K562 (cell line): ENCODE data around the gene ICE2. TPM values are rescaled to one million over a fixed set of nuclear protein-coding genes. Genes with fewer than 3 reads are reported as not detected.

ENCODE experiments used
- ATAC-seq: fragments of 200-7000 bp; cut with Tn5 transposase; 3 replicates; pipeline ENCODE4 v1.9.1; 2020; ENCODE audit warnings: moderate library complexity
- BruUV-seq: library from RNA; stranded (reverse); fragments of 400-500 nt; replicated peaks from 2 replicates; lab custom pipeline; 2021; lab: Mats Ljungman, UMichigan
- CTCF ChIA-PET: fragments of 300-600 bp; formaldehyde crosslinking; extraction: SDS; loops from one replicate; lab custom pipeline; 2021; ENCODE audit warnings: low intra/inter-chr PET ratio; lab: Yijun Ruan, JAX
- POLR2A ChIA-PET: fragments of 300-600, 350-650 bp; sonication (Branson Sonifier 250); formaldehyde crosslinking; extraction: SDS; loops from one replicate; lab custom pipeline; 2021; ENCODE audit warnings: antibody characterized with exemption, inconsistent platforms; lab: Yijun Ruan, JAX
- DNase-seq, 4 experiments: peaks; one replicate each; pipeline versions ENCODE4 v3.0.0 to v3.0.0-alpha.2; 2011 to 2018; ENCODE audit warnings: low spot score in 3 of 4, mixed read lengths in 3 of 4; ENCODE audit errors: extremely low read depth in 1 of 4
- FAIRE-seq: peaks from 2 replicates; lab custom pipeline; 2011; peaks lifted over from hg19 to GRCh38; lab: Jason Lieb, UNC
- H2AFZ ChIP-seq: 2 replicates; pipeline ENCODE4 v1.6.0; 2011; ENCODE audit warnings: low read depth, low read length, control low read depth, inconsistent platforms
- H3K27ac ChIP-seq: fragments of 200-600 bp; 3 replicates; pipeline ENCODE4 v1.8.0; 2011; ENCODE audit warnings: low read depth, mild to moderate bottlenecking, control low read depth, inconsistent platforms, low read length, moderate library complexity, mixed read lengths; ENCODE audit errors: extremely low read depth
- H3K27me3 ChIP-seq, 2 experiments: fragments of 300-600 bp in 1 of 2; 2 replicates in 1 of 2; 3 replicates in 1 of 2; pipeline versions ENCODE4 v1.6.0 to v1.8.0; 2011; ENCODE audit warnings: inconsistent platforms in 2 of 2, low read length in 2 of 2, mild to moderate bottlenecking in 1 of 2, mixed read lengths in 1 of 2, moderate library complexity in 1 of 2; ENCODE audit not compliant: control insufficient read depth in 2 of 2, insufficient read depth in 2 of 2
- H3K36me3 ChIP-seq: fragments of 300-600 bp; 3 replicates; pipeline ENCODE4 v1.8.0; 2011; ENCODE audit warnings: mild to moderate bottlenecking, low read length, inconsistent platforms; ENCODE audit not compliant: control insufficient read depth, insufficient read depth
- H3K4me1 ChIP-seq, 2 experiments: fragments of 200-600 bp in 1 of 2; replicated peaks in 1 of 2; 2 replicates in 1 of 2; 3 replicates in 1 of 2; pipeline versions ENCODE4 v1.5.1 to v1.8.0; 2011; ENCODE audit warnings: inconsistent platforms in 2 of 2, low read length in 2 of 2, mild to moderate bottlenecking in 1 of 2, mixed read lengths in 1 of 2, moderate library complexity in 1 of 2; ENCODE audit not compliant: control insufficient read depth in 2 of 2, insufficient read depth in 2 of 2
- H3K4me2 ChIP-seq: 2 replicates; pipeline ENCODE4 v1.6.1; 2011; ENCODE audit warnings: low read length, control low read depth, inconsistent platforms, mixed read lengths; ENCODE audit not compliant: insufficient read depth
- H3K4me3 ChIP-seq: fragments of 200-600 bp; sonication (generic), shearing (Covaris generic); 2 replicates; pipeline ENCODE4 v1.5.1; 2016; ENCODE audit warnings: control low read depth, inconsistent platforms
- H3K79me2 ChIP-seq: fragments of 200-600 bp; 3 replicates; pipeline ENCODE4 v1.8.0; 2011; ENCODE audit warnings: low read length, inconsistent platforms; ENCODE audit not compliant: control insufficient read depth, insufficient read depth
- H3K9ac ChIP-seq, 2 experiments: 2 replicates each; pipeline versions ENCODE4 v1.6.0 to v1.6.1; 2011; ENCODE audit warnings: low read depth in 2 of 2, low read length in 2 of 2, control low read depth in 1 of 2, inconsistent platforms in 1 of 2, mild to moderate bottlenecking in 1 of 2, mixed read lengths in 1 of 2; ENCODE audit not compliant: insufficient read depth in 1 of 2
- H3K9me1 ChIP-seq: one replicate; pipeline ENCODE4 v1.6.0; 2011; ENCODE audit warnings: inconsistent platforms, mild to moderate bottlenecking, low read length, moderate library complexity; ENCODE audit not compliant: control insufficient read depth, insufficient read depth
- H3K9me3 ChIP-seq: replicated peaks from 2 replicates; pipeline ENCODE4 v1.5.1; 2011; ENCODE audit warnings: low read depth, low read length, inconsistent platforms; ENCODE audit not compliant: control insufficient read depth, insufficient read depth
- H4K20me1 ChIP-seq: replicated peaks from 2 replicates; pipeline ENCODE4 v1.6.1; 2011; ENCODE audit warnings: low read length, inconsistent platforms, mixed read lengths; ENCODE audit not compliant: control insufficient read depth, insufficient read depth
- NR3C1 ChIP-seq: sonication (generic); formaldehyde crosslinking; IDR thresholded peaks from 2 replicates; pipeline ENCODE4 v1.8.1; 2022; ENCODE audit warnings: missing genetic modification reagents
- NRF1 ChIP-seq, 2 experiments: fragments of 450-650 bp; IDR thresholded peaks in 1 of 2; conservative IDR thresholded peaks in 1 of 2; 2 replicates each; pipeline ENCODE4 v1.6.1; 2014; ENCODE audit warnings: mild to moderate bottlenecking in 2 of 2
- PTTG1 ChIP-seq: fragments of 450-650 bp; IDR thresholded peaks from 2 replicates; pipeline ENCODE4 v1.6.1; 2016; ENCODE audit warnings: low read depth, mild to moderate bottlenecking, missing genetic modification characterization, missing compliant biosample characterization
- WGBS: fragments of 100-300 bp; shearing (Covaris generic); methylation state at CpG from one replicate; pipeline ENCODE4 v1.1.6; 2016; ENCODE audit warnings: low coverage, mixed read lengths; ENCODE audit not compliant: insufficient coverage; ENCODE audit errors: missing lambda C conversion rate; 5-methylcytosine and 5-hydroxymethylcytosine counted together
- in situ Hi-C: fragments of 300-500 bp; cut with MboI; formaldehyde crosslinking; loops from 4 replicates; pipeline ENCODE4 v1.15.0; 2018; ENCODE audit warnings: inconsistent platforms, mixed read lengths
- intact Hi-C: fragments of 100-400 bp; cut with micrococcal nuclease; formaldehyde crosslinking; loops from 2 replicates; pipeline ENCODE4 v1.14.2; 2022
- polyA plus RNA-seq, 8 experiments: library from polyadenylated mRNA; depleted of rRNA in 4 of 8; stranded (reverse) in 5 of 8; unstranded in 3 of 8; fragments of >200 nt; fragmentation: Nextera tagmentation in 2 of 8; fragmentation: Illumina TruSeq in 1 of 8; extraction: Ambion mirVana in 2 of 8; extraction: Trizol in 1 of 8; gene quantifications; 2 replicates each; pipeline versions ENCODE4 v1.2.1 to v1.2.3, GENCODE V29; 2011 to 2014; ENCODE audit warnings: inconsistent platforms in 1 of 8, missing spikeins in 1 of 8
- total RNA-seq, 7 experiments: library from RNA; depleted of rRNA in 6 of 7; stranded (reverse); fragments of >200 nt in 6 of 7; fragmentation: Illumina TruSeq in 2 of 7; extraction: Trizol in 2 of 7; gene quantifications; 2 replicates each; pipeline versions ENCODE4 v1.2.1 to v1.2.3, GENCODE V29; 2011 to 2021; ENCODE audit warnings: low replicate concordance in 1 of 7
- TF ChIP-seq, protein P1 (sequence below), 2 experiments: IDR thresholded peaks; 2 replicates each; pipeline ENCODE4 v1.6.1; 2012; ENCODE audit warnings: improper control_type of control experiment in 2 of 2, low read depth in 2 of 2, low read length in 2 of 2, borderline replicate concordance in 1 of 2

The ICE2 gene
- total and polyA plus RNA-seq, 9 of the 15 experiments (the other 6 are each of a cell fraction or from before 2014, with no cell fraction given) = 21.8 to 87.9 (median 58.1) TPM

GRCh38 chr15:60438646-60439045, 40.3 kb downstream of the ICE2 start:
- no peak overlapping the region for H2AFZ ChIP-seq
- no peak overlapping the region for H3K27ac ChIP-seq
- no TSS peak for BruUV-seq
- ChIA-PET CTCF (no interaction called here), POLR2A (no interaction called here)
- DNase-seq = no peak
- no peak overlapping the region for H3K9ac ChIP-seq
- H3K4me2 ChIP-seq = no peak overlapping the region
- peaks cover 51% of the 10 kb centered on the region; the same call in 2 of the 3 replicates for H3K36me3 ChIP-seq
- intact Hi-C loops (no loop called here), in situ Hi-C loops (no loop called here)
- H3K4me3 ChIP-seq = no peak overlapping the region
- 88% methylated on average over 1 of the region's 1 CpG for WGBS
- TF ChIP-seq, protein P1, sequence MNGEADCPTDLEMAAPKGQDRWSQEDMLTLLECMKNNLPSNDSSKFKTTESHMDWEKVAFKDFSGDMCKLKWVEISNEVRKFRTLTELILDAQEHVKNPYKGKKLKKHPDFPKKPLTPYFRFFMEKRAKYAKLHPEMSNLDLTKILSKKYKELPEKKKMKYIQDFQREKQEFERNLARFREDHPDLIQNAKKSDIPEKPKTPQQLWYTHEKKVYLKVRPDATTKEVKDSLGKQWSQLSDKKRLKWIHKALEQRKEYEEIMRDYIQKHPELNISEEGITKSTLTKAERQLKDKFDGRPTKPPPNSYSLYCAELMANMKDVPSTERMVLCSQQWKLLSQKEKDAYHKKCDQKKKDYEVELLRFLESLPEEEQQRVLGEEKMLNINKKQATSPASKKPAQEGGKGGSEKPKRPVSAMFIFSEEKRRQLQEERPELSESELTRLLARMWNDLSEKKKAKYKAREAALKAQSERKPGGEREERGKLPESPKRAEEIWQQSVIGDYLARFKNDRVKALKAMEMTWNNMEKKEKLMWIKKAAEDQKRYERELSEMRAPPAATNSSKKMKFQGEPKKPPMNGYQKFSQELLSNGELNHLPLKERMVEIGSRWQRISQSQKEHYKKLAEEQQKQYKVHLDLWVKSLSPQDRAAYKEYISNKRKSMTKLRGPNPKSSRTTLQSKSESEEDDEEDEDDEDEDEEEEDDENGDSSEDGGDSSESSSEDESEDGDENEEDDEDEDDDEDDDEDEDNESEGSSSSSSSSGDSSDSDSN (IDR thresholded peaks at IDR 0.05; ENCODE audit: borderline replicate concordance in 1 of 2, low read depth in 2 of 2, low read length in 2 of 2) = no peak
- TF ChIP-seq NRF1 (conservative IDR thresholded peaks at IDR 0.05 in 1 of 2, IDR thresholded peaks at IDR 0.05 in 1 of 2) (no peak), NR3C1 (no peak), PTTG1 (tag) (no peak)
- H3K27me3 ChIP-seq = no peaks in the 10 kb centered on the region
- ATAC-seq = no peak
- H3K9me1 ChIP-seq = no peaks in the 10 kb centered on the region
- no peak for FAIRE-seq
- H3K79me2 ChIP-seq = no peaks in the 10 kb centered on the region
- no peaks in the 10 kb centered on the region for H4K20me1 ChIP-seq
- H3K4me1 ChIP-seq = no peaks in the 10 kb centered on the region
- no peaks in the 10 kb centered on the region for H3K9me3 ChIP-seq
